OCI-LY1 (cell line): Measurements from ENCODE around the gene SMTNL1.

Experiments used
- EZH2 ChIP-seq: fragments of 200-600 bp; sonication (generic), shearing (Covaris generic); IDR thresholded peaks from 2 replicates; pipeline ENCODE4 v1.8.0; 2017; ENCODE audit warnings: borderline replicate concordance, mixed run types, mild to moderate bottlenecking, antibody characterized with exemption, low read length, moderate library complexity, mixed read lengths
- TF ChIP-seq, protein P1 (sequence below): fragments of 200-600 bp; sonication (generic), shearing (Covaris generic); IDR thresholded peaks from 2 replicates; pipeline ENCODE4 v1.5.1; 2017; ENCODE audit warnings: mild to moderate bottlenecking, antibody characterized with exemption, low read length, moderate library complexity, mixed read lengths

DNA sequence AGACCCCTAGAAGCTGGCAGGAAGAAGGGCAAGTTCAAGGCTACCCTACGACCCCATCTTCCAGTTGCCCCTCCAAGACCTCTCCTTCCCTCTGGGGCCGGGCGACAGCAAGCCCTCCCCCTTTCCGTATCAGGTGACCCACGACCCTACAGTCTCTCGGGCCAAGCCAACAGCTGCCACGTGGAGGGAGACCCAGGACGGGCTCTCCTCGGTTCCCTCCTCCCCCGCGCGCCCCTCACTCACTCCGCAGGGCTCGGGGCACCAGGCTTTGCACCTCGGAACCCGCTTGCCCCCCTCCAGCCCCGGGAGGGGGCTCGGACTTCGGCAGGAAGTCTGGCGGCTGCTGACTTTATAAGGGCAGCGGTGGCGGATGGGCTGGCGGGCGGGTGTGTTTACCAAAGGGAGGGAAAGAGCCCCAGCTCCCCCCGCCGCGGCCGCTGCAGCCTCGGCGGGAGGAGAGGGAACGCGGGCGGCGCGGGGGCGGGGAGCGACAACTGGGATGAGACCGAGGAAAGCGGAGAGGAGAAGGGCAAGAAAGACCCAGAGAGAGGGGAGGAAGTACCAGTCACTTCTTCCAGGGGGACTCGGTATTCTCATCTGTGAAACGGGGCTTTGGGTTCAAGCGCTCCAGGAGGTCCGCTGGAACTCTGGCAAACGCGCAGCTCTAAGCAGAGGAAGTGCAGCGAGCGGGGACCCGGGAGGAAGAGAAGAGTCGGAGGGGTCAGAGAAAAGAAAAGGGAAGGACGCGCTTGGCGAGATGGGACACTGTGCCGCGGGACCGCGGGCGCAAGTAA lies 22.7 kb upstream of the SMTNL1 start:
- TF ChIP-seq, protein P1, sequence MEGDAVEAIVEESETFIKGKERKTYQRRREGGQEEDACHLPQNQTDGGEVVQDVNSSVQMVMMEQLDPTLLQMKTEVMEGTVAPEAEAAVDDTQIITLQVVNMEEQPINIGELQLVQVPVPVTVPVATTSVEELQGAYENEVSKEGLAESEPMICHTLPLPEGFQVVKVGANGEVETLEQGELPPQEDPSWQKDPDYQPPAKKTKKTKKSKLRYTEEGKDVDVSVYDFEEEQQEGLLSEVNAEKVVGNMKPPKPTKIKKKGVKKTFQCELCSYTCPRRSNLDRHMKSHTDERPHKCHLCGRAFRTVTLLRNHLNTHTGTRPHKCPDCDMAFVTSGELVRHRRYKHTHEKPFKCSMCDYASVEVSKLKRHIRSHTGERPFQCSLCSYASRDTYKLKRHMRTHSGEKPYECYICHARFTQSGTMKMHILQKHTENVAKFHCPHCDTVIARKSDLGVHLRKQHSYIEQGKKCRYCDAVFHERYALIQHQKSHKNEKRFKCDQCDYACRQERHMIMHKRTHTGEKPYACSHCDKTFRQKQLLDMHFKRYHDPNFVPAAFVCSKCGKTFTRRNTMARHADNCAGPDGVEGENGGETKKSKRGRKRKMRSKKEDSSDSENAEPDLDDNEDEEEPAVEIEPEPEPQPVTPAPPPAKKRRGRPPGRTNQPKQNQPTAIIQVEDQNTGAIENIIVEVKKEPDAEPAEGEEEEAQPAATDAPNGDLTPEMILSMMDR, result no peak
- no peak for TF ChIP-seq EZH2
